B cell (primary cell): ENCODE results near the gene MMP3. TPM values are rescaled to one million over a fixed set of nuclear protein-coding genes. Genes with fewer than 3 reads are reported as not detected.

ENCODE experiments used
- ATAC-seq: fragments of 200-7000 bp; cut with Tn5 transposase; one replicate; pipeline ENCODE4 v1.10.0; 2021; ENCODE audit warnings: low read depth, mild to moderate bottlenecking, moderate number of reproducible peaks, moderate library complexity
- CTCF ChIA-PET: fragments of 350-600 bp; sonication (Branson Sonifier 250); formaldehyde crosslinking; loops from one replicate; lab custom pipeline; 2021; ENCODE audit warnings: antibody characterized with exemption, inconsistent platforms; lab: Charles Lee
- POLR2A ChIA-PET: fragments of 350-600 bp; sonication (Branson Sonifier 250); formaldehyde crosslinking; loops from one replicate; lab custom pipeline; 2021; ENCODE audit warnings: antibody characterized with exemption; lab: Charles Lee
- DNase-seq: peaks from one replicate; pipeline ENCODE4 v3.0.0; 2013
- H2AFZ ChIP-seq: 2 replicates; pipeline ENCODE4 v1.6.1; 2012; ENCODE audit warnings: mild to moderate bottlenecking, low read depth, low read length; ENCODE audit not compliant: insufficient read depth, poor library complexity, severe bottlenecking
- H3K27ac ChIP-seq, 2 donors: 1 replicate in 1 of 2; 2 replicates in 1 of 2; pipeline ENCODE4 v1.5.1; 2012 to 2013; ENCODE audit warnings: low read length in 2 of 2, mild to moderate bottlenecking in 2 of 2, moderate library complexity in 1 of 2
- H3K27me3 ChIP-seq, 4 experiments: fragments of 200-600 bp in 1 of 4; sonication (generic) in 1 of 4; replicated peaks in 1 of 4; 1 replicate in 2 of 4; 2 replicates in 2 of 4; pipeline versions ENCODE4 v1.6.1 to v1.7.0; 2013 to 2016; ENCODE audit warnings: low read length in 3 of 4, mild to moderate bottlenecking in 2 of 4, mixed read lengths in 1 of 4, moderate library complexity in 1 of 4; ENCODE audit not compliant: insufficient read depth in 4 of 4, control insufficient read depth in 3 of 4; ENCODE audit errors: control extremely low read depth in 1 of 4
- H3K36me3 ChIP-seq, 2 experiments: replicated peaks in 1 of 2; 1 replicate in 1 of 2; 2 replicates in 1 of 2; pipeline versions ENCODE4 v1.6.1 to v1.7.1; 2013; ENCODE audit warnings: low read length in 1 of 2; ENCODE audit not compliant: insufficient read depth in 2 of 2, control insufficient read depth in 1 of 2; ENCODE audit errors: control extremely low read depth in 1 of 2, extremely low read depth in 1 of 2
- H3K4me1 ChIP-seq, 2 donors: fragments of 200-600 bp in 1 of 2; sonication (generic) in 1 of 2; 1 replicate in 1 of 2; 2 replicates in 1 of 2; pipeline versions ENCODE4 v1.5.1 to v1.6.1; 2013 to 2017; ENCODE audit warnings: low read length in 2 of 2; ENCODE audit not compliant: control insufficient read depth in 2 of 2, insufficient read depth in 2 of 2
- H3K4me2 ChIP-seq: replicated peaks from 2 replicates; pipeline ENCODE3; 2012; ENCODE audit warnings: mild to moderate bottlenecking, low read depth, low read length; ENCODE audit not compliant: poor library complexity, severe bottlenecking
- H3K4me3 ChIP-seq, 5 experiments: fragments of 200-600 bp in 1 of 5; sonication (generic) in 1 of 5; 1 replicate in 3 of 5; 2 replicates in 2 of 5; pipeline versions ENCODE4 v1.5.1 to v1.7.0; 2011 to 2016; ENCODE audit warnings: low read length in 4 of 5, mild to moderate bottlenecking in 4 of 5, low read depth in 2 of 5, control low read depth in 1 of 5, moderate library complexity in 1 of 5; ENCODE audit not compliant: insufficient read depth in 1 of 5; ENCODE audit errors: control extremely low read depth in 1 of 5, extremely low read depth in 1 of 5
- H3K79me2 ChIP-seq: fragments of 200-600 bp; sonication (generic); one replicate; pipeline ENCODE4 v1.6.0; 2016; ENCODE audit warnings: low read length; ENCODE audit not compliant: control insufficient read depth, insufficient read depth
- H3K9ac ChIP-seq: fragments of 200-600 bp; sonication (generic); 2 replicates; pipeline ENCODE4 v1.6.1; 2017; ENCODE audit warnings: mild to moderate bottlenecking, low read length, moderate library complexity
- H3K9me3 ChIP-seq, 3 donors: one replicate each; pipeline versions ENCODE4 v1.6.1 to v1.7.1; 2013; ENCODE audit warnings: low read length in 2 of 3; ENCODE audit not compliant: control insufficient read depth in 2 of 3, insufficient read depth in 1 of 3; ENCODE audit errors: control extremely low read depth in 1 of 3
- H4K20me1 ChIP-seq: 2 replicates; pipeline ENCODE4 v1.6.0; 2012; ENCODE audit warnings: mild to moderate bottlenecking, low read length; ENCODE audit not compliant: insufficient read depth, control insufficient read depth, poor library complexity, severe bottlenecking
- H3K27ac Mint-ChIP-seq: one replicate; pipeline ENCODE4 v1.8.0; 2021; ENCODE audit warnings: mixed read lengths
- H3K27me3 Mint-ChIP-seq: one replicate; pipeline ENCODE4 v1.8.0; 2021; ENCODE audit warnings: mixed read lengths
- H3K4me1 Mint-ChIP-seq: one replicate; pipeline ENCODE4 v1.8.0; 2021; ENCODE audit warnings: mixed read lengths
- H3K4me3 Mint-ChIP-seq: one replicate; pipeline ENCODE4 v1.8.0; 2021; ENCODE audit warnings: mixed read lengths
- H3K9me3 Mint-ChIP-seq: one replicate; pipeline ENCODE4 v1.8.0; 2022; ENCODE audit warnings: mixed read lengths; ENCODE audit not compliant: insufficient read depth
- CTCF ChIP-seq: fragments of 200-600 bp; IDR thresholded peaks from one replicate; pipeline ENCODE4 v1.8.0; 2022; ENCODE audit warnings: antibody characterized with exemption, mild to moderate bottlenecking
- EZH2 ChIP-seq: IDR thresholded peaks from 2 replicates; pipeline ENCODE4 v1.6.1; 2012; ENCODE audit warnings: borderline replicate concordance, low read depth, mild to moderate bottlenecking, moderate library complexity, low read length; ENCODE audit not compliant: insufficient read depth, poor library complexity, severe bottlenecking
- WGBS: methylation state at CpG from one replicate; pipeline ENCODE4 v1.1.5; 2013; ENCODE audit warnings: missing lambda C conversion rate; ENCODE audit not compliant: insufficient coverage; 5-methylcytosine and 5-hydroxymethylcytosine counted together
- intact Hi-C: fragments of 100-400 bp; cut with micrococcal nuclease; formaldehyde crosslinking; loops from one replicate; pipeline ENCODE4 v1.10.0; 2022
- polyA plus RNA-seq: library from polyadenylated mRNA; depleted of rRNA; stranded (reverse); fragments of >200 nt; gene quantifications from 2 replicates; pipeline ENCODE4 v1.2.3, GENCODE V29; 2012
- total RNA-seq, 2 donors: library from RNA; stranded (reverse); fragments of 120-200 nt in 1 of 2; gene quantifications; 1 replicate in 1 of 2; 2 replicates in 1 of 2; pipeline versions ENCODE4 v1.2.3 to v1.2.4, GENCODE V29; 2013 to 2022

MMP3 gene
- total and polyA plus RNA-seq, 2 donors (not counting 1 experiment from before 2014, with no cell fraction given) = not detected

GRCh38 chr11:102788334-102788995 is 54.9 kb downstream of the MMP3 start:
- no peaks in the 10 kb centered on the region for H3K9me3 ChIP-seq
- peaks cover 0 to 2% (median 0%) of the 10 kb centered on the region in 4 experiments for H3K27me3 ChIP-seq
- Mint-ChIP-seq H3K4me1 (no peaks in the 10 kb centered on the region), H3K9me3 (no peaks in the 10 kb centered on the region), H3K27ac (no peak overlapping the region), H3K4me3 (no peak overlapping the region), H3K27me3 (peaks cover 12% of the 10 kb centered on the region)
- no peak overlapping the region for H2AFZ ChIP-seq
- intact Hi-C loops = no loop called here
- H3K4me3 ChIP-seq = no peak overlapping the region
- H4K20me1 ChIP-seq = no peaks in the 10 kb centered on the region
- H3K36me3 ChIP-seq = no peaks in the 10 kb centered on the region
- no peak overlapping the region for H3K27ac ChIP-seq
- WGBS = 82% methylated on average over 4 of the region's 8 CpGs
- no peaks in the 10 kb centered on the region for H3K4me1 ChIP-seq
- TF ChIP-seq CTCF = no peak
- no peak for TF ChIP-seq EZH2
- DNase-seq (no peak), ATAC-seq (no peak)
- H3K79me2 ChIP-seq = no peaks in the 10 kb centered on the region
- no peak overlapping the region for H3K4me2 ChIP-seq
- POLR2A ChIA-PET = no interaction called here
- H3K9ac ChIP-seq = no peak overlapping the region
- CTCF ChIA-PET = no interaction called here

Other genes with a start within 250 kb of the MMP3 start
- not detected in 2 replicates for gene MMP20, start 218.3 kb downstream of the MMP3 start, total RNA-seq
- not detected in 2 replicates for gene MMP20, start 218.3 kb downstream of the MMP3 start, polyA plus RNA-seq
- not detected in 2 replicates for gene MMP27, start 137.8 kb downstream of the MMP3 start, total RNA-seq
- not detected in 2 replicates for gene MMP27, start 137.8 kb downstream of the MMP3 start, polyA plus RNA-seq
- gene MMP8, start 118.7 kb downstream of the MMP3 start, total RNA-seq = not detected in 2 replicates
- not detected in 2 replicates for gene MMP8, start 118.7 kb downstream of the MMP3 start, polyA plus RNA-seq
- gene MMP10, start 63.0 kb downstream of the MMP3 start, total RNA-seq = not detected in 2 replicates
- not detected in 2 replicates for gene MMP10, start 63.0 kb downstream of the MMP3 start, polyA plus RNA-seq
- not detected in 2 replicates for gene MMP1, start 45.4 kb downstream of the MMP3 start, total RNA-seq
- not detected in 2 replicates for gene MMP1, start 45.4 kb downstream of the MMP3 start, polyA plus RNA-seq
- gene MMP12, start 31.4 kb upstream of the MMP3 start, total RNA-seq = not detected in 2 replicates
- not detected in 2 replicates for gene MMP12, start 31.4 kb upstream of the MMP3 start, polyA plus RNA-seq
- gene MMP13, start 112.1 kb upstream of the MMP3 start, total RNA-seq = not detected in 2 replicates
- not detected in 2 replicates for gene MMP13, start 112.1 kb upstream of the MMP3 start, polyA plus RNA-seq
- 13.1 and 14.2 TPM in 2 replicates for gene DCUN1D5, start 248.6 kb upstream of the MMP3 start, total RNA-seq
- 11.9 and 13.1 TPM in 2 replicates for gene DCUN1D5, start 248.6 kb upstream of the MMP3 start, polyA plus RNA-seq